ENCODE data around the gene LIMCH1.

DNA sequence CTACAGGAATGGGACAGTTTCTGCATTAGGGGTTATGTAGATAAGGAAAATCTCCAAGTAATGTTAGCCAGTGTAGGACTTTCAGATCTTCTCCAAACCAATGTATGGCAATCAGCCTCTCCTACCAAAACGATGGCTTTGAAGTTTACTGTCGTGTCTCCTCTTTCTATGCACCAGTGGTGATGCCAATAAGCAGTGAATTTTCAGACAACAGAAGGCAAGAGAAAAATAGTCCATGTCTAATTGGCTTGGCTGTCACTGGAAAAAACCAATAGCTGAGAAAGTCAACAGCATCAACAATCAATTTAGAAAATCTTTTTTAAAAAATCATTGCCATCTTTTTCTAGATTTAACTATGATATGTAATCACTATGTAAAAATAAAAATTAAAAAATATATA is 35.0 kb downstream of the LIMCH1 start:
- TF ChIP-seq, protein P1, sequence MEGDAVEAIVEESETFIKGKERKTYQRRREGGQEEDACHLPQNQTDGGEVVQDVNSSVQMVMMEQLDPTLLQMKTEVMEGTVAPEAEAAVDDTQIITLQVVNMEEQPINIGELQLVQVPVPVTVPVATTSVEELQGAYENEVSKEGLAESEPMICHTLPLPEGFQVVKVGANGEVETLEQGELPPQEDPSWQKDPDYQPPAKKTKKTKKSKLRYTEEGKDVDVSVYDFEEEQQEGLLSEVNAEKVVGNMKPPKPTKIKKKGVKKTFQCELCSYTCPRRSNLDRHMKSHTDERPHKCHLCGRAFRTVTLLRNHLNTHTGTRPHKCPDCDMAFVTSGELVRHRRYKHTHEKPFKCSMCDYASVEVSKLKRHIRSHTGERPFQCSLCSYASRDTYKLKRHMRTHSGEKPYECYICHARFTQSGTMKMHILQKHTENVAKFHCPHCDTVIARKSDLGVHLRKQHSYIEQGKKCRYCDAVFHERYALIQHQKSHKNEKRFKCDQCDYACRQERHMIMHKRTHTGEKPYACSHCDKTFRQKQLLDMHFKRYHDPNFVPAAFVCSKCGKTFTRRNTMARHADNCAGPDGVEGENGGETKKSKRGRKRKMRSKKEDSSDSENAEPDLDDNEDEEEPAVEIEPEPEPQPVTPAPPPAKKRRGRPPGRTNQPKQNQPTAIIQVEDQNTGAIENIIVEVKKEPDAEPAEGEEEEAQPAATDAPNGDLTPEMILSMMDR (IDR thresholded peaks at IDR 0.05), result no peak
- no peak for TF ChIP-seq EZH2phosphoT487 (IDR thresholded peaks at IDR 0.05)
- no peak for TF ChIP-seq EZH2 (IDR thresholded peaks at IDR 0.05)
